SIG-M5 treated with dmso at 0.1 percent for 504 hours (cell line): Measurements from ENCODE around the gene IGFBP7.

ENCODE experiments used
- DNase-seq: peaks from one replicate; lab custom pipeline; 2025; ENCODE audit not compliant: unreplicated experiment; lab: John Stamatoyannopoulos, UW

IGFBP7 gene

GRCh38 chr4:57098415-57098814 lies 11.8 kb downstream of the IGFBP7 start:
- no peak for DNase-seq

- DNase-seq = no peak
These were observed 12.5 kb downstream of the IGFBP7 start for GRCh38 chr4:57097711-57098110.

GRCh38 chr4:57095956-57096355 lies 14.2 kb downstream of the IGFBP7 start:
- no peak for DNase-seq

- no peak for DNase-seq
These were observed 14.9 kb downstream of the IGFBP7 start for GRCh38 chr4:57095245-57095644.

- no peak for DNase-seq
These were observed 15.4 kb downstream of the IGFBP7 start for GRCh38 chr4:57094832-57095223.

GRCh38 chr4:57093845-57094831 lies 16.0 kb downstream of the IGFBP7 start:
- DNase-seq = no peak

GRCh38 chr4:57091657-57092162 lies 18.5 kb downstream of the IGFBP7 start:
- no peak for DNase-seq

- no peak for DNase-seq
These were observed 20.1 kb downstream of the IGFBP7 start for GRCh38 chr4:57090079-57090478.

- DNase-seq = no peak
These were observed 20.6 kb downstream of the IGFBP7 start for GRCh38 chr4:57089549-57089948.

- DNase-seq = no peak
These were observed 24.0 kb downstream of the IGFBP7 start for GRCh38 chr4:57086031-57086723.

- DNase-seq = no peak
These were observed 24.9 kb downstream of the IGFBP7 start for GRCh38 chr4:57085278-57085677.

GRCh38 chr4:57084360-57084759 lies 25.8 kb downstream of the IGFBP7 start:
- DNase-seq = no peak

- no peak for DNase-seq
These were observed 27.1 kb downstream of the IGFBP7 start for GRCh38 chr4:57083090-57083489.

GRCh38 chr4:57081651-57082621 lies 28.2 kb downstream of the IGFBP7 start:
- DNase-seq = no peak

- no peak for DNase-seq
These were observed 29.2 kb downstream of the IGFBP7 start for GRCh38 chr4:57080781-57081650.

GRCh38 chr4:57078685-57079521 lies 31.3 kb downstream of the IGFBP7 start:
- DNase-seq = no peak

GRCh38 chr4:57077550-57078343 lies 32.4 kb downstream of the IGFBP7 start:
- no peak for DNase-seq

- no peak for DNase-seq
These were observed 33.5 kb downstream of the IGFBP7 start for GRCh38 chr4:57076646-57077045.
